Naive B cell (primary cell): Measurements from ENCODE around the gene SERPINE1. TPM values are rescaled to one million over a fixed set of nuclear protein-coding genes. Genes with fewer than 3 reads are reported as not detected.
"Not testable (repeated sequence)": the region's sequence is repeated elsewhere in the genome, so short reads cannot be mapped to it uniquely, and the experiment has no call there.

Experiments used
- ATAC-seq, 2 donors: fragments of 150-1000 bp; cut with Tn5 transposase; 2 replicates each; pipeline ENCODE4 v1.10.0; 2021; ENCODE audit warnings: low read depth in 2 of 2, mild to moderate bottlenecking in 2 of 2, moderate library complexity in 2 of 2
- DNase-seq: peaks from one replicate; pipeline ENCODE4 v3.0.0; 2022
- H3K27ac Mint-ChIP-seq, 6 donors: one replicate each; pipeline ENCODE4 v1.8.0; 2020 to 2022; ENCODE audit warnings: mild to moderate bottlenecking in 6 of 6, mixed read lengths in 6 of 6, moderate library complexity in 5 of 6, inconsistent platforms in 2 of 6
- H3K27me3 Mint-ChIP-seq, 3 donors: one replicate each; pipeline ENCODE4 v1.8.0; 2021 to 2022; ENCODE audit warnings: mixed read lengths in 3 of 3, mild to moderate bottlenecking in 1 of 3
- H3K36me3 Mint-ChIP-seq, 2 donors: one replicate each; pipeline ENCODE4 v1.8.0; 2020 to 2022; ENCODE audit warnings: mixed read lengths in 2 of 2, inconsistent platforms in 1 of 2, mild to moderate bottlenecking in 1 of 2
- H3K4me1 Mint-ChIP-seq, 3 donors: one replicate each; pipeline ENCODE4 v1.8.0; 2020 to 2022; ENCODE audit warnings: mixed read lengths in 3 of 3, inconsistent platforms in 1 of 3, mild to moderate bottlenecking in 1 of 3, moderate library complexity in 1 of 3
- H3K4me3 Mint-ChIP-seq, 8 donors: one replicate each; pipeline ENCODE4 v1.8.0; 2020 to 2022; ENCODE audit warnings: mild to moderate bottlenecking in 8 of 8, mixed read lengths in 8 of 8, moderate library complexity in 8 of 8, inconsistent platforms in 2 of 8
- H3K9me3 Mint-ChIP-seq, 7 donors: one replicate each; pipeline ENCODE4 v1.8.0; 2020 to 2022; ENCODE audit warnings: mixed read lengths in 7 of 7, mild to moderate bottlenecking in 5 of 7, inconsistent platforms in 2 of 7, moderate library complexity in 1 of 7
- polyA plus RNA-seq, 6 donors: library from polyadenylated mRNA; unstranded; fragments of 300-500 nt; fragmentation: Illumina TruSeq; gene quantifications; one replicate each; pipeline ENCODE4 v1.2.3, GENCODE V29; 2021; ENCODE audit warnings: low read depth in 6 of 6

The SERPINE1 gene
- polyA plus RNA-seq, 6 donors from 2014 or later = 0.44 TPM; not detected in 5

- H3K4me3 Mint-ChIP-seq = no peak overlapping the region
- H3K27me3 Mint-ChIP-seq = peaks cover 14 to 35% (median 17%) of the 10 kb centered on the region in 3 donors
- ATAC-seq (no peak), DNase-seq (no peak)
- no peaks in the 10 kb centered on the region for H3K9me3 Mint-ChIP-seq
- H3K4me1 Mint-ChIP-seq = no peaks in the 10 kb centered on the region
- no peaks in the 10 kb centered on the region for H3K36me3 Mint-ChIP-seq
- peak overlapping the region in 1 of 6 donors; percentile 42 for H3K27ac Mint-ChIP-seq
Observed at GRCh38 chr7:101106386-101106785, 20.5 kb upstream of the SERPINE1 start.

- DNase-seq = no peak
- Mint-ChIP-seq H3K9me3 (no peaks in the 10 kb centered on the region), H3K27me3 (peaks cover 2 to 16% (median 3%) of the 10 kb centered on the region in 3 donors), H3K36me3 (no peaks in the 10 kb centered on the region), H3K4me3 (peak overlapping the region in 1 of 8 donors; percentile 58), H3K27ac (no peak overlapping the region), H3K4me1 (no peaks in the 10 kb centered on the region)
- no peak for ATAC-seq
Observed at GRCh38 chr7:101108330-101108857, 18.5 kb upstream of the SERPINE1 start.

DNA sequence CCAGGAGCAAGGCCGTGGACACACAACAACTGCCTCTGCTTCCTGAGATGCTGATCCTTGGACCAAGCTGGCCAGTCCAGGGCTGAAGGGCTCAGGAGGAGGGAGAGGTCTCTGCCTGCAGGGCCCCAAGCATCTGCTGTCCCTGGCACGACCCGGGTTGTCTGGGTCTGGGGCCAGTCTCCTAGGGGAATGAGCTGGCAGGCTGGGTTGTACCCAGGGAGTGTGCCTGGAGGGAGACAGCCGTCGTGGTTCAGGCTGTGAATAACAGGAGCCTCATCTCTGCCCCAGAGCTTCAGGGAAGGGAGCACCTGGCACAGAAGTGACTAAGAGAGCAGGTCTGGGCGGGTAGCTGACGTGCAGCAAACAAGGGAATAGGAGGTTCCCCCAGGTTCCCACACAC lies 17.9 kb upstream of the SERPINE1 start:
- Mint-ChIP-seq H3K27ac (no peak overlapping the region), H3K36me3 (no peaks in the 10 kb centered on the region), H3K4me1 (no peaks in the 10 kb centered on the region), H3K9me3 (no peaks in the 10 kb centered on the region), H3K4me3 (no peak overlapping the region), H3K27me3 (peaks cover 0 to 13% (median 0%) of the 10 kb centered on the region in 3 donors)
- DNase-seq (no peak), ATAC-seq (no peak)

GRCh38 chr7:101109368-101109767 lies 17.5 kb upstream of the SERPINE1 start:
- DNase-seq = no peak
- Mint-ChIP-seq H3K27me3 (peaks cover 0 to 9% (median 0%) of the 10 kb centered on the region in 3 donors), H3K9me3 (no peaks in the 10 kb centered on the region)

GRCh38 chr7:101111261-101111660 lies 15.6 kb upstream of the SERPINE1 start:
- Mint-ChIP-seq H3K4me3 (no peak overlapping the region), H3K9me3 (no peaks in the 10 kb centered on the region), H3K36me3 (no peaks in the 10 kb centered on the region), H3K4me1 (no peaks in the 10 kb centered on the region), H3K27ac (no peak overlapping the region), H3K27me3 (no peaks in the 10 kb centered on the region)
- no peak for ATAC-seq
- no peak for DNase-seq

More at GRCh38 chr7:101109368-101109767, 17.5 kb upstream of the SERPINE1 start:
- no peaks in the 10 kb centered on the region for H3K36me3 Mint-ChIP-seq
- H3K4me3 Mint-ChIP-seq = no peak overlapping the region
- H3K27ac Mint-ChIP-seq = peak overlapping the region in 1 of 6 donors; percentile 49
- ATAC-seq = no peak
- H3K4me1 Mint-ChIP-seq = no peaks in the 10 kb centered on the region

- no peaks in the 10 kb centered on the region for H3K4me1 Mint-ChIP-seq
- no peak overlapping the region for H3K27ac Mint-ChIP-seq
- no peaks in the 10 kb centered on the region for H3K36me3 Mint-ChIP-seq
- H3K9me3 Mint-ChIP-seq = no peaks in the 10 kb centered on the region
- peaks cover 0 to 1% (median 0%) of the 10 kb centered on the region in 3 donors for H3K27me3 Mint-ChIP-seq
- ATAC-seq = no peak
- DNase-seq = no peak
- H3K4me3 Mint-ChIP-seq = no peak overlapping the region
Observed at GRCh38 chr7:101112233-101112632, 14.7 kb upstream of the SERPINE1 start.

DNA sequence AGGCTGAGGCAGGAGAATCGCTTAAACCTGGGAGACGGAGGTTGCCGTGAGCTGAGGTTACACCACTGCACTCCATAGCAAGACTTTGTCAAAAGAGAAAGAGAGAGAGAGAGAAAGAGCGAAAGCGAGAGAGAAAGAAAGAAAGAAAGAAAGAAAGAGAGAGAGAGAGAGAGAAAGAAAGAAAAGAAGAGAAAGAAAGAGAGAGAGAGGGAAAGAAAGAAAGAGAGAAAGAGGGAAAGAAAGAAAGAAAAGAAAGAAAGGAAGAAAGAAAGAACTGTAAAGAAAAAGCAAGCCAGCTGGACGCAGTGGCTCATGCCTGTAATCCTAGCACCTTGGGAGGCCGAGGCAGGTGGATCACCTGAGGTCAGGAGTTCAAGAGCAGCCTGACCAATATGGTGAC lies 13.8 kb upstream of the SERPINE1 start:
- H3K27me3 Mint-ChIP-seq, H3K36me3 Mint-ChIP-seq, H3K4me1 Mint-ChIP-seq, H3K4me3 Mint-ChIP-seq, DNase-seq, H3K9me3 Mint-ChIP-seq, ATAC-seq: not testable (repeated sequence)
- peak overlapping the region in 1 of 6 donors; percentile 13 for H3K27ac Mint-ChIP-seq

- no peak for DNase-seq
- no peaks in the 10 kb centered on the region for H3K36me3 Mint-ChIP-seq
- no peaks in the 10 kb centered on the region for H3K9me3 Mint-ChIP-seq
- H3K4me3 Mint-ChIP-seq = no peak overlapping the region
- ATAC-seq = no peak
- peaks cover 0 to 8% (median 0%) of the 10 kb centered on the region in 3 donors for H3K27me3 Mint-ChIP-seq
- no peak overlapping the region for H3K27ac Mint-ChIP-seq
- no peaks in the 10 kb centered on the region for H3K4me1 Mint-ChIP-seq
Observed at GRCh38 chr7:101113836-101114235, 13.1 kb upstream of the SERPINE1 start.

GRCh38 chr7:101114492-101114891 lies 12.4 kb upstream of the SERPINE1 start:
- no peak overlapping the region for H3K4me3 Mint-ChIP-seq
- H3K36me3 Mint-ChIP-seq = no peaks in the 10 kb centered on the region
- no peaks in the 10 kb centered on the region for H3K4me1 Mint-ChIP-seq
- no peak for DNase-seq
- H3K27ac Mint-ChIP-seq = no peak overlapping the region
- peaks cover 0 to 8% (median 0%) of the 10 kb centered on the region in 3 donors for H3K27me3 Mint-ChIP-seq
- no peak for ATAC-seq
- no peaks in the 10 kb centered on the region for H3K9me3 Mint-ChIP-seq

GRCh38 chr7:101115215-101115614 lies 11.7 kb upstream of the SERPINE1 start:
- Mint-ChIP-seq H3K27ac (no peak overlapping the region), H3K36me3 (no peaks in the 10 kb centered on the region), H3K27me3 (peaks cover 0 to 8% (median 0%) of the 10 kb centered on the region in 3 donors), H3K9me3 (no peaks in the 10 kb centered on the region), H3K4me1 (no peaks in the 10 kb centered on the region), H3K4me3 (no peak overlapping the region)
- ATAC-seq (no peak), DNase-seq (no peak)

DNA sequence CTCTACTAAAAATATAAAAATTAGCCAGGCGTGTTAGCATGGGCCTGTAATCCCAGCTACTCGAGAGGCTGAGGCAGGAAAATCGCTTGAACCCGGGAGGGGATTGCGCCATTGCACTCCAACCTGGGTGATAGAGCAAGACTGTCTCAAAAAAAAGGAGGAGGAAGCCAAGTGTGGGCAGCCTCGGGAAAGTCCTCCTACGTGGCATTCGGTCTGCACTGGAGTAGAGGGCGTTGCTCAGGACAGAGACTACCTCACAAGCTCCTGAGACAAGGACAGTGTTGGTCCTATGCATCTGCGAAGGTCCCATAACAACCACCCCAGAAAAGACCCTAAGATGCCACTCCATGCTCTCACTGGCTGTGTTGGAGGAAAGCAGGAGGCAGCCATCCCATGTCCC lies 10.0 kb upstream of the SERPINE1 start:
- Mint-ChIP-seq H3K36me3 (no peaks in the 10 kb centered on the region), H3K27ac (no peak overlapping the region), H3K27me3 (peaks cover 0 to 15% (median 3%) of the 10 kb centered on the region in 3 donors), H3K9me3 (no peaks in the 10 kb centered on the region), H3K4me3 (no peak overlapping the region), H3K4me1 (peaks cover 1 to 8% (median 2%) of the 10 kb centered on the region in 3 donors)
- ATAC-seq = no peak
- DNase-seq = no peak

GRCh38 chr7:101118856-101119255 lies 8.0 kb upstream of the SERPINE1 start:
- H3K27ac Mint-ChIP-seq = no peak overlapping the region
- no peak overlapping the region for H3K4me3 Mint-ChIP-seq
- no peaks in the 10 kb centered on the region for H3K36me3 Mint-ChIP-seq
- H3K4me1 Mint-ChIP-seq = peaks cover 9 to 22% (median 12%) of the 10 kb centered on the region in 3 donors
- ATAC-seq (no peak), DNase-seq (no peak)
- peaks cover 0 to 22% (median 11%) of the 10 kb centered on the region in 3 donors for H3K27me3 Mint-ChIP-seq
- H3K9me3 Mint-ChIP-seq = no peaks in the 10 kb centered on the region

GRCh38 chr7:101119876-101120275 lies 7.0 kb upstream of the SERPINE1 start:
- peaks cover 3 to 27% (median 19%) of the 10 kb centered on the region in 3 donors for H3K27me3 Mint-ChIP-seq
- peak overlapping the region in 1 of 8 donors; percentile 29 for H3K4me3 Mint-ChIP-seq
- H3K36me3 Mint-ChIP-seq = no peaks in the 10 kb centered on the region
- no peaks in the 10 kb centered on the region for H3K9me3 Mint-ChIP-seq
- DNase-seq (no peak), ATAC-seq (no peak)
- H3K4me1 Mint-ChIP-seq = peaks cover 9 to 27% (median 16%) of the 10 kb centered on the region in 3 donors
- peak overlapping the region in 1 of 6 donors; percentile 59 for H3K27ac Mint-ChIP-seq

- H3K4me1 Mint-ChIP-seq = peaks cover 9 to 29% (median 20%) of the 10 kb centered on the region in 3 donors
- ATAC-seq = no peak
- no peak for DNase-seq
- H3K27ac Mint-ChIP-seq = no peak overlapping the region
- no peaks in the 10 kb centered on the region for H3K36me3 Mint-ChIP-seq
- H3K9me3 Mint-ChIP-seq = no peaks in the 10 kb centered on the region
- peaks cover 5 to 31% (median 23%) of the 10 kb centered on the region in 3 donors for H3K27me3 Mint-ChIP-seq
- H3K4me3 Mint-ChIP-seq = no peak overlapping the region
Observed at GRCh38 chr7:101120315-101120714, 6.6 kb upstream of the SERPINE1 start.
